ENCODE measurements around the gene SLC52A3. TPM values are rescaled to one million over a fixed set of nuclear protein-coding genes. Genes with fewer than 3 reads are reported as not detected.

The SLC52A3 gene
- total RNA-seq, 4 donors from 2014 or later = 0.15 to 8.5 (median 2.2) TPM

DNA sequence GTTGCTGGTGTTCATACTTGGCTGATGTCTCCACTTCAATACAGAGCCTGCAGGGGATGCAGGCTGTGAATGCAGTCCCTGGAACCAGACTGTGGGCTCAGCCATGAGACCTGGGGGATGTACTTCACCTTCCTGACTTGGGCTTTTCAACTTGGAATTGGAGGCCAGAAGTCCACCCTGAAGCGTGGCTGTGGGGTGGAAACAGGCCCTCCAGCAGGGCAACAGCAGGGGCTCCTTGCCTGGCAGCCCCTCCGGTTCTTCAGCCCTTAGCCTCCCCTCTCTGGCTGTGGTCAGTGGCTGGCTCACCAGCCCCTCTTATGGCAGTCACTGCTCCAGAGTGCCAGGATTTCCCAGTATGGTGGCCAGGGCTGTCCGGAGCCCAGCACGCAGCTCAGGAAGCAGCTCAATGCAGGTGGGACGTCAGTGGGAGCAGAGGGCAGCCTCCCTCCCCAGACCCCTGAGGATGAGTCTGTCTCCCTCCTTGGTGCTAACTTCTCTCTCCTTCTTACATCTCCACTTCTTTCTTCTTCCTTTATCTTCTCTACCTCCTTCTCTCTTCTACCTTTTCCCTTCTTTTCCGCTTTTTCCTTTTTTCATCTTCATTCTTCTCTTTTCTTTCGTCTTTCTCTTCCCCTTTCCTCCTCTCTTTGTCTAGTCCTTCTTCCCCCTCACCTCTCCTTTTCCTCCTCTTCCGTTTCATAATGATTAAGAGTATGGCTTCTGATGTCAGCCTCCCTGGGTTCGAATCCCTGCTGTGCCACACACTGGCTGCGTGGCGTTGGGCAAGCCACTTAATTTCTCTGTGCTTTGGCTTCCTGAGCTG is 45.3 kb downstream of the SLC52A3 start:
- H3K4me1 ChIP-seq = peaks cover 4% of the 10 kb centered on the region
- peaks cover 91% of the 10 kb centered on the region for H3K27me3 ChIP-seq
- no peak overlapping the region for H3K27ac ChIP-seq
- 83% methylated on average over 9 of the region's 11 CpGs for WGBS
- TF ChIP-seq POLR2AphosphoS5 (IDR thresholded peaks at IDR 0.05) (no peak), POLR2A (IDR thresholded peaks at IDR 0.05) (no peak)
- TF ChIP-seq, protein P1, sequence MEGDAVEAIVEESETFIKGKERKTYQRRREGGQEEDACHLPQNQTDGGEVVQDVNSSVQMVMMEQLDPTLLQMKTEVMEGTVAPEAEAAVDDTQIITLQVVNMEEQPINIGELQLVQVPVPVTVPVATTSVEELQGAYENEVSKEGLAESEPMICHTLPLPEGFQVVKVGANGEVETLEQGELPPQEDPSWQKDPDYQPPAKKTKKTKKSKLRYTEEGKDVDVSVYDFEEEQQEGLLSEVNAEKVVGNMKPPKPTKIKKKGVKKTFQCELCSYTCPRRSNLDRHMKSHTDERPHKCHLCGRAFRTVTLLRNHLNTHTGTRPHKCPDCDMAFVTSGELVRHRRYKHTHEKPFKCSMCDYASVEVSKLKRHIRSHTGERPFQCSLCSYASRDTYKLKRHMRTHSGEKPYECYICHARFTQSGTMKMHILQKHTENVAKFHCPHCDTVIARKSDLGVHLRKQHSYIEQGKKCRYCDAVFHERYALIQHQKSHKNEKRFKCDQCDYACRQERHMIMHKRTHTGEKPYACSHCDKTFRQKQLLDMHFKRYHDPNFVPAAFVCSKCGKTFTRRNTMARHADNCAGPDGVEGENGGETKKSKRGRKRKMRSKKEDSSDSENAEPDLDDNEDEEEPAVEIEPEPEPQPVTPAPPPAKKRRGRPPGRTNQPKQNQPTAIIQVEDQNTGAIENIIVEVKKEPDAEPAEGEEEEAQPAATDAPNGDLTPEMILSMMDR (IDR thresholded peaks at IDR 0.05) = no peak
- H3K9me3 ChIP-seq = no peaks in the 10 kb centered on the region
- no peak for DNase-seq (ENCODE audit: low spot score in 2 of 2)
- H3K4me3 ChIP-seq = no peak overlapping the region
- no peaks in the 10 kb centered on the region for H3K36me3 ChIP-seq

DNA sequence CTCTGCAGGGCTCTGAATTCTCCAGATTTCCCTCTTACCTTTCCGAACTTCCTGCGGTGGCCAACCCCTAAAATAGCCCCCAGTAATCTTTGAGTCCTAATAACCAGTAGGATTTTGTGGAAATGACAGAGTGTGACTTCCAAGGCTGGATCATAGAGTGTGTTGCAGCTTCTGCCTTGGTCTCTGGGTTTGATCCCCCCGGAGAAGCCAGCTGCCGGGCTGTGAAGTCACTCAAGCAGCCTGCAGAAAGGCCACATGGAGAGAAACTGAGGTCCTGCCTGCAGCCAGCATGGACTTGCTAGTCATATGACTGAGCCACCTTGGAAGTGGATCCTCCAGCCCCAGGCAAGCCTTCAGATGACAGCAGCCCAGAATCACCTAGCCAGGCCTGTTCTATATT is 46.4 kb downstream of the SLC52A3 start:
- TF ChIP-seq POLR2AphosphoS5 (IDR thresholded peaks at IDR 0.05) (no peak), EP300 (IDR thresholded peaks at IDR 0.05) (no peak), POLR2A (IDR thresholded peaks at IDR 0.05) (no peak)
- TF ChIP-seq, protein P1 (IDR thresholded peaks at IDR 0.05) = no peak
- no peaks in the 10 kb centered on the region for H3K36me3 ChIP-seq
- 94% methylated on average over 4 of the region's 4 CpGs for WGBS
- H3K27ac ChIP-seq = no peak overlapping the region
- DNase-seq (ENCODE audit: low spot score in 2 of 2) = no peak
- no peaks in the 10 kb centered on the region for H3K9me3 ChIP-seq
- no peaks in the 10 kb centered on the region for H3K4me1 ChIP-seq
- no peak overlapping the region for H3K4me3 ChIP-seq
- H3K27me3 ChIP-seq = peaks cover 80% of the 10 kb centered on the region

DNA sequence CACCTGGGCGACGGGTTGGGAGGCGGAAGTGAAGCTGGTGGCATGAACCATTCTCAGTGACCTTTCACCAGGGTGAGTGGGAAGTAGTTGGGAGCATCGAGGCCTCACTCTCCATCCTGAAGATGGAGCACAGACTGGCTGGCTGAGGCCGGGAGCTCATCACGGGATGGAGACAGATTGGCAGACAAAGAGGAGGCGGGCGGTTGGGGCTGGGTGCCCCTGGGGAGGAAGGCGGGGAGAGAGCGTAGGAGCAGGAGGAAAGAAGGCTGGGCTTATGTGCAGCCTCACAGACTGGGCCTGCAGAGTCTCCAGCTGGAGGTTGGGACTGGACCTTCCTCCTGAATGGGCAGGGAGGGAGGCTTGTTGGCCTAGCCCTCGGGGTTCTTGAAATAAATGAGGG is 48.5 kb downstream of the SLC52A3 start:
- Histone ChIP-seq H3K4me3 (no peak overlapping the region), H3K4me1 (no peaks in the 10 kb centered on the region), H3K36me3 (no peaks in the 10 kb centered on the region), H3K27ac (no peak overlapping the region), H3K27me3 (peaks cover 67% of the 10 kb centered on the region), H3K9me3 (no peaks in the 10 kb centered on the region)
- 49% methylated on average over 11 of the region's 11 CpGs for WGBS
- TF ChIP-seq POLR2AphosphoS5 (IDR thresholded peaks at IDR 0.05) = no peak
- TF ChIP-seq, protein P1 (IDR thresholded peaks at IDR 0.05) = no peak
- TF ChIP-seq POLR2A (IDR thresholded peaks at IDR 0.05) = no peak
- no peak for TF ChIP-seq EP300 (IDR thresholded peaks at IDR 0.05)
- no peak for DNase-seq (ENCODE audit: low spot score in 2 of 2)

DNA sequence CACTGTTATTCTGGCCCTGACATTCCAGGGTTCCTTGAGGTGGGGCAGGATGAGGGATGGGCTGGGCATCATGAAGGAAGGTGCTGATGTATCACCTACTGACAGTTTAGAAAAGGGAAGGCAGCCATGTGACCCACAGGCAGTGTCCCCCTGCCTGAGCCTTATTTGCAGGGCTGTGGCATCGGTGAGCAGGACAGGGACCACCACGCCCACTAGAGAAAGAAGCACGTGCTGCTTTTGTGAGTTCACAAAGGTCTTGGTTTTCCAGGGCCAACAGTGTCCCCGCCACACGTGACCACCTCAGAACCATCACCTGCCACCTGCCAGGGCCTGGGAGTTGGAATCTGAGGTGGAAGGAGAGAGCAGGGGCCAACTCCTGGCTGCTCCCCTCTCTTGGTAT is 49.2 kb downstream of the SLC52A3 start:
- Histone ChIP-seq H3K36me3 (no peaks in the 10 kb centered on the region), H3K4me1 (no peaks in the 10 kb centered on the region), H3K9me3 (peaks cover 3% of the 10 kb centered on the region), H3K27ac (no peak overlapping the region), H3K27me3 (peaks cover 62% of the 10 kb centered on the region), H3K4me3 (no peak overlapping the region)
- 94% methylated on average over 5 of the region's 5 CpGs for WGBS
- no peak for DNase-seq (ENCODE audit: low spot score in 2 of 2)
- TF ChIP-seq, protein P1 (IDR thresholded peaks at IDR 0.05) = no peak
- TF ChIP-seq POLR2AphosphoS5 (IDR thresholded peaks at IDR 0.05) (no peak), EP300 (IDR thresholded peaks at IDR 0.05) (no peak), POLR2A (IDR thresholded peaks at IDR 0.05) (no peak)

DNA sequence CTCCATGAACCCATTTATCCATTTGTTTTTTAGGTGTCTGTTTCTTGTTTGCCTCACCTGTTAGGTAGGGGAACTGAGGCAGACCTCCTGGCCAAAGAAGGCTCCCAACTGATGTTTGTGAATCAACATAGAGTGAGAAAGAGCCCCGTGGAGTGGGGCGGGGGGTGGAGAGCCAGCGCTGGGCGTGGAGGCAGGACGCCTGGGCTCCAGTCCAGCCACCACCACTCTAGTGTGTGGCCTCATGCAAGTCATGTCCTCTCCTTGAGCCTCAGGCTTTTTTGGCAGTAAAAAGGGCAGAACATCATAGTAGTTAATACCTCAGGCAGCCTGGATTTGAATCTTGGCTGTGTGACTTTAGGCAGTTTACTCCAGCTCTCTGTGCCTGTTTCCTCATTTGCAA is 50.5 kb downstream of the SLC52A3 start:
- Histone ChIP-seq H3K4me3 (no peak overlapping the region), H3K27ac (no peak overlapping the region), H3K27me3 (peaks cover 54% of the 10 kb centered on the region), H3K9me3 (peaks cover 6% of the 10 kb centered on the region), H3K4me1 (no peaks in the 10 kb centered on the region), H3K36me3 (no peaks in the 10 kb centered on the region)
- no peak for DNase-seq (ENCODE audit: low spot score in 2 of 2)
- TF ChIP-seq, protein P1 (IDR thresholded peaks at IDR 0.05) = no peak
- no peak for TF ChIP-seq EP300 (IDR thresholded peaks at IDR 0.05)
- no peak for TF ChIP-seq POLR2A (IDR thresholded peaks at IDR 0.05)
- no peak for TF ChIP-seq POLR2AphosphoS5 (IDR thresholded peaks at IDR 0.05)
- WGBS = 50% methylated on average over 5 of the region's 5 CpGs
